ENCODE measurements around the gene IL25.

IL25 gene

GRCh38 chr14:23339506-23340268, 32.9 kb upstream of the IL25 start:
- no peak overlapping the region for H2AFZ ChIP-seq (ENCODE audit: low read depth, low read length)
- H3K27me3 ChIP-seq (ENCODE audit: insufficient read depth, low read length, poor library complexity): peaks cover 6% of the 10 kb centered on the region
- H3K36me3 ChIP-seq (ENCODE audit: insufficient read depth, low read length): no peaks in the 10 kb centered on the region
- no peaks in the 10 kb centered on the region for H3K4me1 ChIP-seq (ENCODE audit: insufficient read depth, low read length)
- no peak overlapping the region for H3K4me3 ChIP-seq (ENCODE audit: low read depth in 1 of 2, low read length in 2 of 2)
- no peak overlapping the region for H3K4me2 ChIP-seq (ENCODE audit: insufficient read depth, low read length)
- H4K20me1 ChIP-seq (ENCODE audit: insufficient read depth, low read length): no peaks in the 10 kb centered on the region
- no peak overlapping the region for H3K9ac ChIP-seq (ENCODE audit: low read depth, low read length)
- no peaks in the 10 kb centered on the region for H3K79me2 ChIP-seq (ENCODE audit: insufficient read depth, low read length)
- peaks cover 16% of the 10 kb centered on the region for H3K9me3 ChIP-seq (ENCODE audit: insufficient read depth, low read length, severe bottlenecking)
- no peak for ATAC-seq (ENCODE audit: insufficient read depth, low read depth)
- no peak for DNase-seq
- H3K27ac ChIP-seq (ENCODE audit: low read length): no peak overlapping the region
- TF ChIP-seq EZH2 (IDR thresholded peaks at IDR 0.05; ENCODE audit: borderline replicate concordance, low read depth, low read length, severe bottlenecking) (no peak), CTCF (IDR thresholded peaks at IDR 0.05; ENCODE audit: borderline replicate concordance, extremely low read depth, low read length, poor library complexity, severe bottlenecking) (no peak)

GRCh38 chr14:23344481-23344880, 28.1 kb upstream of the IL25 start:
- H3K9me3 ChIP-seq (ENCODE audit: insufficient read depth, low read length, severe bottlenecking): peaks cover 9% of the 10 kb centered on the region
- no peak overlapping the region for H2AFZ ChIP-seq (ENCODE audit: low read depth, low read length)

GRCh38 chr14:23345987-23346692, 26.5 kb upstream of the IL25 start:
- H3K36me3 ChIP-seq (ENCODE audit: insufficient read depth, low read length): no peaks in the 10 kb centered on the region
- no peaks in the 10 kb centered on the region for H3K79me2 ChIP-seq (ENCODE audit: insufficient read depth, low read length)
- no peak overlapping the region for H2AFZ ChIP-seq (ENCODE audit: low read depth, low read length)
- DNase-seq: no peak
- no peak overlapping the region for H3K4me3 ChIP-seq (ENCODE audit: low read depth in 1 of 2, low read length in 2 of 2)
- no peak overlapping the region for H3K27ac ChIP-seq (ENCODE audit: low read length)
- no peaks in the 10 kb centered on the region for H3K4me1 ChIP-seq (ENCODE audit: insufficient read depth, low read length)
- H3K4me2 ChIP-seq (ENCODE audit: insufficient read depth, low read length): no peak overlapping the region
- peaks cover 9% of the 10 kb centered on the region for H3K27me3 ChIP-seq (ENCODE audit: insufficient read depth, low read length, poor library complexity)
- no peak overlapping the region for H3K9ac ChIP-seq (ENCODE audit: low read depth, low read length)
- H3K9me3 ChIP-seq (ENCODE audit: insufficient read depth, low read length, severe bottlenecking): no peaks in the 10 kb centered on the region
- TF ChIP-seq EZH2 (IDR thresholded peaks at IDR 0.05; ENCODE audit: borderline replicate concordance, low read depth, low read length, severe bottlenecking): no peak
- no peaks in the 10 kb centered on the region for H4K20me1 ChIP-seq (ENCODE audit: insufficient read depth, low read length)
- no peak for ATAC-seq (ENCODE audit: insufficient read depth, low read depth)

More at GRCh38 chr14:23344481-23344880, 28.1 kb upstream of the IL25 start:
- no peak overlapping the region for H3K4me3 ChIP-seq (ENCODE audit: low read depth in 1 of 2, low read length in 2 of 2)
- no peaks in the 10 kb centered on the region for H3K79me2 ChIP-seq (ENCODE audit: insufficient read depth, low read length)
- no peak overlapping the region for H3K4me2 ChIP-seq (ENCODE audit: insufficient read depth, low read length)
- TF ChIP-seq CTCF (IDR thresholded peaks at IDR 0.05; ENCODE audit: borderline replicate concordance, extremely low read depth, low read length, poor library complexity, severe bottlenecking) (peak; percentile 9), EZH2 (IDR thresholded peaks at IDR 0.05; ENCODE audit: borderline replicate concordance, low read depth, low read length, severe bottlenecking) (no peak)
- H3K9ac ChIP-seq (ENCODE audit: low read depth, low read length): no peak overlapping the region
- peaks cover 9% of the 10 kb centered on the region for H3K27me3 ChIP-seq (ENCODE audit: insufficient read depth, low read length, poor library complexity)
- H3K27ac ChIP-seq (ENCODE audit: low read length): no peak overlapping the region
- DNase-seq (no peak), ATAC-seq (ENCODE audit: insufficient read depth, low read depth) (no peak)
- no peaks in the 10 kb centered on the region for H3K4me1 ChIP-seq (ENCODE audit: insufficient read depth, low read length)
- no peaks in the 10 kb centered on the region for H4K20me1 ChIP-seq (ENCODE audit: insufficient read depth, low read length)
- H3K36me3 ChIP-seq (ENCODE audit: insufficient read depth, low read length): no peaks in the 10 kb centered on the region
